Measurements from ENCODE around the gene GRK7.

GRK7 gene

GRCh38 chr3:141795276-141795675 is 32.1 kb downstream of the GRK7 start:
- Histone ChIP-seq H3F3A (ENCODE audit: low read depth) (peaks cover 12% of the 10 kb centered on the region), H3K27me3 (ENCODE audit: insufficient read depth, low read length, poor library complexity, severe bottlenecking) (no peaks in the 10 kb centered on the region), H3K9me3 (ENCODE audit: insufficient read depth, low read depth, low read length) (no peaks in the 10 kb centered on the region), H3K4me1 (ENCODE audit: insufficient read depth, low read length, poor library complexity, severe bottlenecking) (peaks cover 49% of the 10 kb centered on the region), H2AFZ (ENCODE audit: low read length) (0 out of 2 replicates have a peak overlapping the region, but pooled peaks have one; percentile 13), H3K4me3 (ENCODE audit: low read length, poor library complexity, severe bottlenecking) (no peak overlapping the region), H3K4me2 (ENCODE audit: low read depth, low read length, poor library complexity, severe bottlenecking) (peak overlapping the region; percentile 92), H3K79me2 (ENCODE audit: insufficient read depth, low read length) (peaks cover 7% of the 10 kb centered on the region; the same call in 1 of the 2 replicates), H3K36me3 (ENCODE audit: insufficient read depth, low read length) (no peaks in the 10 kb centered on the region), H3K9ac (ENCODE audit: low read depth, low read length, poor library complexity, severe bottlenecking) (peak overlapping the region; percentile 91), H4K20me1 (ENCODE audit: insufficient read depth, low read length, poor library complexity, severe bottlenecking) (no peaks in the 10 kb centered on the region), H3K9me2 (replicated peaks; ENCODE audit: low read depth, low read length) (no peaks in the 10 kb centered on the region)
- TF ChIP-seq CTCF (conservative IDR thresholded peaks at IDR 0.05; ENCODE audit: low read length) (no peak), EZH2phosphoT487 (IDR thresholded peaks at IDR 0.05; ENCODE audit: borderline replicate concordance) (no peak)

- Histone ChIP-seq H3K4me1 (ENCODE audit: insufficient read depth, low read length, poor library complexity, severe bottlenecking) (peaks cover 49% of the 10 kb centered on the region), H3K9me3 (ENCODE audit: insufficient read depth, low read depth, low read length) (no peaks in the 10 kb centered on the region), H3F3A (ENCODE audit: low read depth) (peaks cover 12% of the 10 kb centered on the region), H4K20me1 (ENCODE audit: insufficient read depth, low read length, poor library complexity, severe bottlenecking) (no peaks in the 10 kb centered on the region), H3K4me3 (ENCODE audit: low read length, poor library complexity, severe bottlenecking) (peak overlapping the region; percentile 76), H3K9me2 (replicated peaks; ENCODE audit: low read depth, low read length) (no peaks in the 10 kb centered on the region), H3K79me2 (ENCODE audit: insufficient read depth, low read length) (peaks cover 7% of the 10 kb centered on the region; the same call in 1 of the 2 replicates), H3K4me2 (ENCODE audit: low read depth, low read length, poor library complexity, severe bottlenecking) (peak overlapping the region; percentile 92), H2AFZ (ENCODE audit: low read length) (no peak overlapping the region), H3K9ac (ENCODE audit: low read depth, low read length, poor library complexity, severe bottlenecking) (peak overlapping the region; percentile 91), H3K27me3 (ENCODE audit: insufficient read depth, low read length, poor library complexity, severe bottlenecking) (no peaks in the 10 kb centered on the region), H3K36me3 (ENCODE audit: insufficient read depth, low read length) (no peaks in the 10 kb centered on the region)
- TF ChIP-seq CTCF (conservative IDR thresholded peaks at IDR 0.05; ENCODE audit: low read length) (no peak), EZH2phosphoT487 (IDR thresholded peaks at IDR 0.05; ENCODE audit: borderline replicate concordance) (no peak)
Observed at GRCh38 chr3:141795741-141796080, 32.5 kb downstream of the GRK7 start.

- peak overlapping the region; percentile 91 for H3K9ac ChIP-seq (ENCODE audit: low read depth, low read length, poor library complexity, severe bottlenecking)
- peak overlapping the region; percentile 92 for H3K4me2 ChIP-seq (ENCODE audit: low read depth, low read length, poor library complexity, severe bottlenecking)
- H3F3A ChIP-seq (ENCODE audit: low read depth), result peaks cover 12% of the 10 kb centered on the region
- peaks cover 7% of the 10 kb centered on the region; the same call in 1 of the 2 replicates for H3K79me2 ChIP-seq (ENCODE audit: insufficient read depth, low read length)
- H3K4me1 ChIP-seq (ENCODE audit: insufficient read depth, low read length, poor library complexity, severe bottlenecking), result peaks cover 49% of the 10 kb centered on the region
- peak overlapping the region; percentile 63 for H2AFZ ChIP-seq (ENCODE audit: low read length)
- no peaks in the 10 kb centered on the region for H3K9me2 ChIP-seq (replicated peaks; ENCODE audit: low read depth, low read length)
- H3K27me3 ChIP-seq (ENCODE audit: insufficient read depth, low read length, poor library complexity, severe bottlenecking), result no peaks in the 10 kb centered on the region
- no peaks in the 10 kb centered on the region for H3K9me3 ChIP-seq (ENCODE audit: insufficient read depth, low read depth, low read length)
- TF ChIP-seq CTCF (conservative IDR thresholded peaks at IDR 0.05; ENCODE audit: low read length) (no peak), EZH2phosphoT487 (IDR thresholded peaks at IDR 0.05; ENCODE audit: borderline replicate concordance) (no peak)
- H4K20me1 ChIP-seq (ENCODE audit: insufficient read depth, low read length, poor library complexity, severe bottlenecking), result no peaks in the 10 kb centered on the region
- peak overlapping the region; percentile 76 for H3K4me3 ChIP-seq (ENCODE audit: low read length, poor library complexity, severe bottlenecking)
- no peaks in the 10 kb centered on the region for H3K36me3 ChIP-seq (ENCODE audit: insufficient read depth, low read length)
Observed at GRCh38 chr3:141796081-141796888, 33.1 kb downstream of the GRK7 start.
